ENCODE data around the gene KRT31. TPM values are rescaled to one million over a fixed set of nuclear protein-coding genes. Genes with fewer than 3 reads are reported as not detected.

Gene KRT31
- total RNA-seq, 1 donor: not detected

GRCh38 chr17:41442739-41443138 lies 45.3 kb upstream of the KRT31 start:
- Histone ChIP-seq H3K4me1 (ENCODE audit: insufficient read depth, low read length) (peaks cover 30% of the 10 kb centered on the region), H3K79me2 (ENCODE audit: insufficient read depth, low read length) (no peaks in the 10 kb centered on the region)

GRCh38 chr17:41440531-41441033 lies 43.2 kb upstream of the KRT31 start, which contains the start of gene KRT38:
Gene KRT38, minus strand, starts transcription at chr17:41440983. Its CDS starts 62 bp downstream, at chr17:41440921.
- H3K36me3 ChIP-seq (ENCODE audit: insufficient read depth, low read length): no peaks in the 10 kb centered on the region

More at GRCh38 chr17:41442739-41443138, 45.3 kb upstream of the KRT31 start:
- H3K27ac ChIP-seq (ENCODE audit: low read depth, low read length): peak overlapping the region; percentile 10
- no peaks in the 10 kb centered on the region for H3K9me3 ChIP-seq (ENCODE audit: low read depth, low read length)
- H3K27me3 ChIP-seq (ENCODE audit: insufficient read depth, low read length): no peaks in the 10 kb centered on the region
- no peak overlapping the region for H3K4me2 ChIP-seq (ENCODE audit: insufficient read depth, low read length)
- H3K36me3 ChIP-seq (ENCODE audit: insufficient read depth, low read length): no peaks in the 10 kb centered on the region
- H4K20me1 ChIP-seq (ENCODE audit: insufficient read depth, low read length): no peaks in the 10 kb centered on the region
- peak; percentile 85 for DNase-seq (ENCODE audit: insufficient read length, low spot score, missing footprints)
- no peak overlapping the region for H3K4me3 ChIP-seq (ENCODE audit: insufficient read depth, low read length)
- no peak overlapping the region for H2AFZ ChIP-seq (ENCODE audit: low read length)
- no peak for TF ChIP-seq CTCF (IDR thresholded peaks at IDR 0.05; ENCODE audit: extremely low read depth, low read depth, low read length)

GRCh38 chr17:41439375-41439774 lies 42.0 kb upstream of the KRT31 start:
- H3K36me3 ChIP-seq (ENCODE audit: insufficient read depth, low read length): no peaks in the 10 kb centered on the region
- no peak overlapping the region for H3K27ac ChIP-seq (ENCODE audit: low read depth, low read length)
- H4K20me1 ChIP-seq (ENCODE audit: insufficient read depth, low read length): no peaks in the 10 kb centered on the region
- no peak overlapping the region for H3K4me2 ChIP-seq (ENCODE audit: insufficient read depth, low read length)
- DNase-seq (ENCODE audit: insufficient read length, low spot score, missing footprints): no peak
- peaks cover 14% of the 10 kb centered on the region for H3K4me1 ChIP-seq (ENCODE audit: insufficient read depth, low read length)
- H3K9me3 ChIP-seq (ENCODE audit: low read depth, low read length): no peaks in the 10 kb centered on the region
- no peaks in the 10 kb centered on the region for H3K79me2 ChIP-seq (ENCODE audit: insufficient read depth, low read length)
- H3K27me3 ChIP-seq (ENCODE audit: insufficient read depth, low read length): no peaks in the 10 kb centered on the region
- no peak overlapping the region for H2AFZ ChIP-seq (ENCODE audit: low read length)
- TF ChIP-seq CTCF (IDR thresholded peaks at IDR 0.05; ENCODE audit: extremely low read depth, low read depth, low read length): no peak
- no peak overlapping the region for H3K4me3 ChIP-seq (ENCODE audit: insufficient read depth, low read length)

More at GRCh38 chr17:41440531-41441033, 43.2 kb upstream of the KRT31 start, which contains the start of gene KRT38:
- H4K20me1 ChIP-seq (ENCODE audit: insufficient read depth, low read length): no peaks in the 10 kb centered on the region
- no peaks in the 10 kb centered on the region for H3K27me3 ChIP-seq (ENCODE audit: insufficient read depth, low read length)
- no peak for DNase-seq (ENCODE audit: insufficient read length, low spot score, missing footprints)
- H3K4me1 ChIP-seq (ENCODE audit: insufficient read depth, low read length): peaks cover 15% of the 10 kb centered on the region
- no peak within 1 kb of the TSS for H3K4me3 ChIP-seq (ENCODE audit: insufficient read depth, low read length)
- no peak within 1 kb of the TSS for H3K4me2 ChIP-seq (ENCODE audit: insufficient read depth, low read length)
- TF ChIP-seq CTCF (IDR thresholded peaks at IDR 0.05; ENCODE audit: extremely low read depth, low read depth, low read length): no peak
- no peaks in the 10 kb centered on the region for H3K9me3 ChIP-seq (ENCODE audit: low read depth, low read length)
- H3K27ac ChIP-seq (ENCODE audit: low read depth, low read length): no peak within 1 kb of the TSS
- no peaks in the 10 kb centered on the region for H3K79me2 ChIP-seq (ENCODE audit: insufficient read depth, low read length)
- H2AFZ ChIP-seq (ENCODE audit: low read length): no peak within 1 kb of the TSS

GRCh38 chr17:41437769-41438168 lies 40.4 kb upstream of the KRT31 start:
- no peak for DNase-seq (ENCODE audit: insufficient read length, low spot score, missing footprints)
- Histone ChIP-seq H3K4me3 (ENCODE audit: insufficient read depth, low read length) (no peak overlapping the region), H3K27ac (ENCODE audit: low read depth, low read length) (no peak overlapping the region), H4K20me1 (ENCODE audit: insufficient read depth, low read length) (no peaks in the 10 kb centered on the region), H3K27me3 (ENCODE audit: insufficient read depth, low read length) (no peaks in the 10 kb centered on the region), H3K79me2 (ENCODE audit: insufficient read depth, low read length) (no peaks in the 10 kb centered on the region), H3K4me2 (ENCODE audit: insufficient read depth, low read length) (no peak overlapping the region), H2AFZ (ENCODE audit: low read length) (no peak overlapping the region), H3K36me3 (ENCODE audit: insufficient read depth, low read length) (no peaks in the 10 kb centered on the region), H3K4me1 (ENCODE audit: insufficient read depth, low read length) (peaks cover 5% of the 10 kb centered on the region), H3K9me3 (ENCODE audit: low read depth, low read length) (no peaks in the 10 kb centered on the region)
- no peak for TF ChIP-seq CTCF (IDR thresholded peaks at IDR 0.05; ENCODE audit: extremely low read depth, low read depth, low read length)
